HepG2 (cell line): Measurements from ENCODE around the gene XXYLT1. TPM values are rescaled to one million over a fixed set of nuclear protein-coding genes. Genes with fewer than 3 reads are reported as not detected.

Experiments used
- AGO2 ChIP-seq: fragments of 200-400 bp; formaldehyde crosslinking; optimal IDR thresholded peaks from 2 replicates; pipeline ENCODE3; 2017; ENCODE audit warnings: mild to moderate bottlenecking, low read depth, low read length, moderate library complexity
- MEIS2 ChIP-seq: sonication (generic); formaldehyde crosslinking; IDR thresholded peaks from 2 replicates; pipeline ENCODE4 v1.9.0; 2021; ENCODE audit warnings: mild to moderate bottlenecking, missing genetic modification reagents
- NR2F2 ChIP-seq: IDR thresholded peaks from 2 replicates; pipeline ENCODE4 v1.6.1; 2012; ENCODE audit warnings: low read depth, inconsistent platforms, borderline replicate concordance
- polyA plus RNA-seq, 8 experiments: library from polyadenylated mRNA; depleted of rRNA in 3 of 8; stranded (reverse) in 7 of 8; unstranded in 1 of 8; fragments of >200 nt; fragmentation: Illumina TruSeq in 4 of 8; extraction: Trizol in 4 of 8; gene quantifications; 2 replicates each; pipeline versions ENCODE4 v1.2.1 to v1.2.3, GENCODE V29; 2011 to 2016; ENCODE audit warnings: low read depth in 4 of 8, missing spikeins in 1 of 8, mixed read lengths in 1 of 8; ENCODE audit not compliant: insufficient read depth in 1 of 8
- total RNA-seq, 5 experiments: library from RNA; depleted of rRNA; stranded (reverse); fragments of >200 nt; fragmentation: Illumina TruSeq; extraction: Trizol; gene quantifications; 2 replicates each; pipeline ENCODE4 v1.2.3, GENCODE V29; 2016; ENCODE audit warnings: low read depth in 1 of 5
- TF ChIP-seq, protein P1 (sequence below): sonication (generic); formaldehyde crosslinking; IDR thresholded peaks from 2 replicates; pipeline ENCODE4 v1.4.0; 2020; ENCODE audit warnings: mild to moderate bottlenecking, missing genetic modification reagents
- TF ChIP-seq, protein P2 (sequence below): sonication (generic); formaldehyde crosslinking; IDR thresholded peaks from 2 replicates; pipeline ENCODE4 v1.4.0; 2020; ENCODE audit warnings: missing genetic modification reagents, mild to moderate bottlenecking, borderline replicate concordance
- TF ChIP-seq, protein P3 (sequence below): IDR thresholded peaks from 2 replicates; pipeline ENCODE4 v1.6.1; 2016; ENCODE audit warnings: low read depth, missing genetic modification reagents, missing compliant biosample characterization
- TF ChIP-seq, protein P4 (sequence below): sonication (generic); formaldehyde crosslinking; IDR thresholded peaks from 2 replicates; pipeline ENCODE4 v1.5.1; 2020; ENCODE audit warnings: missing genetic modification reagents, mild to moderate bottlenecking, borderline replicate concordance

XXYLT1 gene
- total and polyA plus RNA-seq, 2 of the 13 experiments (the other 11 are each of a cell fraction or from before 2014, with no cell fraction given), result 17.7 to 19.0 TPM

DNA sequence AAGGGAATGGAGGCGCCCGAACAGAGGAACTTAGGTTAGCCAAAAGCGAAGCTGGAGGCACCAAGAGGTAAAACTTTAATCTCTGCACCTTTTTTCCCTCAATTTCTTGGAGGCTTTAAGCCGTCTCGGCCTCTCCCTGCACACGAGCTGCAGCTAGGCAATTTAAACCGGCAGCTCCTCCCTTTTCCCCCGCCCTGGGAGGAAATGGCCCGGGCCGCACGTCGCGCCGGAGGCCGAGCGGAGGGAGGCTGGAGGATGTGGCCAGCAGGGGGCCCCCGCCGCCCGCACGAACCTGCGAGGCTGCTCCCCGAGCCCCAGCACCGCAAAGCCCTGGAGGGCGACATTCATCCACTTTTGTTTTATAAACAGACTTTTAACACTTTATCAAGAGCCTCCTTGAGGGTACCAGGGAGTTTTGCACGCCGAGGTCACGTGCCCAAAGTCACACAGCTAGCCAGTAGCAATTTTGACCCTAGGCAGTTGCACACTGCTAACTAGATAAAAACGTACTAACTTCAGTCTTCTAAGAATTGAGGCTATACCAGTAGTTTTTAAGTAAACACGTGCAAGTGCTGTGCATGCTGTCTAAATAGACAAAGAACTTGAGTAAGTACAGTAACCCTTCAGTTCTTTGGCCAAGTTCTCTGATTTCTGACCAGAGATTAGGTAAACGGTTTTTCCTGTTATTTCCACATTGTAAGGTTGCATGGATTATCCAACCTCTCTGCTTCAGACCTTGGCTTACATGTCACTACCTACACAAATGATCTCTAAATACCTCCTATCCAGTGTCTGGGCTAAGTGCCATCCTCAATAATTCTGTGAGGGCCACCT lies 668 bp upstream of the XXYLT1 start (continued):
- TF ChIP-seq, protein P1, sequence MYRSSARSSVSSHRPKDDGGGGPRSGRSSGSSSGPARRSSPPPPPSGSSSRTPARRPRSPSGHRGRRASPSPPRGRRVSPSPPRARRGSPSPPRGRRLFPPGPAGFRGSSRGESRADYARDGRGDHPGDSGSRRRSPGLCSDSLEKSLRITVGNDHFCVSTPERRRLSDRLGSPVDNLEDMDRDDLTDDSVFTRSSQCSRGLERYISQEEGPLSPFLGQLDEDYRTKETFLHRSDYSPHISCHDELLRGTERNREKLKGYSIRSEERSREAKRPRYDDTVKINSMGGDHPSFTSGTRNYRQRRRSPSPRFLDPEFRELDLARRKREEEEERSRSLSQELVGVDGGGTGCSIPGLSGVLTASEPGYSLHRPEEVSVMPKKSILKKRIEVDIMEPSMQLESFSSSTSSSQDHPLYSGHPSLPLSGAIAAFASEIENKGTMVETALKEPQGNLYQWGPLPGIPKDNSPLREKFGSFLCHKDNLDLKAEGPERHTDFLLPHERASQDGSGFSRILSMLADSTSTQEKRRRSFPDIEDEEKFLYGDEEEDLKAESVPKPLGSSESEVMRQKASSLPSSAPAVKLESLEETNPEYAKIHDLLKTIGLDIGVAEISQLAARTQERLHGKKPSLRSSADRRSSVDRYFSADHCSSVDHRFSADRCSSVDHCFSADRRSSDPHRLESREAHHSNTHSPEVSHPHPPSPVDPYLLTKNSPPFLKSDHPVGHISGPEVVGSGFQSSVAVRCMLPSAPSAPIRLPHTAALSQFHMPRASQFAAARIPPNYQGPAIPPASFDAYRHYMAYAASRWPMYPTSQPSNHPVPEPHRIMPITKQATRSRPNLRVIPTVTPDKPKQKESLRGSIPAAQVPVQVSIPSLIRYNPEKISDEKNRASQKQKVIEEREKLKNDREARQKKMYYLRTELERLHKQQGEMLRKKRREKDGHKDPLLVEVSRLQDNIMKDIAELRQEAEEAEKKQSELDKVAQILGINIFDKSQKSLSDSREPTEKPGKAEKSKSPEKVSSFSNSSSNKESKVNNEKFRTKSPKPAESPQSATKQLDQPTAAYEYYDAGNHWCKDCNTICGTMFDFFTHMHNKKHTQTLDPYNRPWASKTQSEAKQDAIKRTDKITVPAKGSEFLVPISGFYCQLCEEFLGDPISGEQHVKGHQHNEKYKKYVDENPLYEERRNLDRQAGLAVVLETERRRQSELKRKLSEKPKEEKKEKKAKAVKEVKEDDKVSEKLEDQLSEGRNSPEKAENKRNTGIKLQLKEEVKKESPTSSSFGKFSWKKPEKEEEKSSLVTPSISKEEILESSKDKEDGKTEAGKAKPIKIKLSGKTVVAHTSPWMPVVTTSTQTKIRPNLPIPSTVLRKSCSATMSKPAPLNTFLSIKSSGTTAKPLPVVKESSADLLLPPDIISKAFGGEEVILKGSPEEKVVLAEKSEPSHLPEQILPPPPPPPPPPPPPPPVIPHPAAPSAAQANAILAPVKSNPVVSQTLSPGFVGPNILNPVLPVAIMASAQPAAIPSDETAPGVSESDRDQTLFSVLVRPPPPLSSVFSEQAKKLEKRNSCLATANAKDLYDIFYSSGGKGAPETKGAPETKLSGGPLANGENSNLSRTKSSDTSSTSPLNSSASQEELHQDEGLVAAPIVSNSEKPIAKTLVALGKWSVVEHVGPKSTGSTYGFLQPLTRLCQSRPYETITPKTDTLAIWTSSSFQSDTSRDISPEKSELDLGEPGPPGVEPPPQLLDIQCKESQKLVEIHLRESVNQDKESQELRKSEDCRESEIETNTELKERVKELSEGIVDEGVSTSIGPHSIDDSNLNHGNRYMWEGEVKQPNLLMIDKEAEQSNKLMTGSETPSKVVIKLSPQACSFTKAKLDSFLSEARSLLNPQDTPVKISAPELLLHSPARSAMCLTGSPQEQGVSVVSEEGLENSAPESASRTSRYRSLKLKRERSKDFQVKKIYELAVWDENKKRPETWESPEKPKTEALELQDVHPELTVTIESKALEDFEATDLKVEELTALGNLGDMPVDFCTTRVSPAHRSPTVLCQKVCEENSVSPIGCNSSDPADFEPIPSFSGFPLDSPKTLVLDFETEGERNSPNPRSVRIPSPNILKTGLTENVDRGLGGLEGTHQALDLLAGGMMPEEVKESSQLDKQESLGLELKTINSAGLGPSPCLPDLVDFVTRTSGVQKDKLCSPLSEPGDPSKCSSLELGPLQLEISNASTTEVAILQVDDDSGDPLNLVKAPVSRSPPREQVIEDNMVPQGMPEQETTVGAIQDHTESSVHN (CRISPR knock-in tag), result 0 out of 2 replicates have a peak, but pooled peaks have one; percentile 37
- TF ChIP-seq, protein P2, sequence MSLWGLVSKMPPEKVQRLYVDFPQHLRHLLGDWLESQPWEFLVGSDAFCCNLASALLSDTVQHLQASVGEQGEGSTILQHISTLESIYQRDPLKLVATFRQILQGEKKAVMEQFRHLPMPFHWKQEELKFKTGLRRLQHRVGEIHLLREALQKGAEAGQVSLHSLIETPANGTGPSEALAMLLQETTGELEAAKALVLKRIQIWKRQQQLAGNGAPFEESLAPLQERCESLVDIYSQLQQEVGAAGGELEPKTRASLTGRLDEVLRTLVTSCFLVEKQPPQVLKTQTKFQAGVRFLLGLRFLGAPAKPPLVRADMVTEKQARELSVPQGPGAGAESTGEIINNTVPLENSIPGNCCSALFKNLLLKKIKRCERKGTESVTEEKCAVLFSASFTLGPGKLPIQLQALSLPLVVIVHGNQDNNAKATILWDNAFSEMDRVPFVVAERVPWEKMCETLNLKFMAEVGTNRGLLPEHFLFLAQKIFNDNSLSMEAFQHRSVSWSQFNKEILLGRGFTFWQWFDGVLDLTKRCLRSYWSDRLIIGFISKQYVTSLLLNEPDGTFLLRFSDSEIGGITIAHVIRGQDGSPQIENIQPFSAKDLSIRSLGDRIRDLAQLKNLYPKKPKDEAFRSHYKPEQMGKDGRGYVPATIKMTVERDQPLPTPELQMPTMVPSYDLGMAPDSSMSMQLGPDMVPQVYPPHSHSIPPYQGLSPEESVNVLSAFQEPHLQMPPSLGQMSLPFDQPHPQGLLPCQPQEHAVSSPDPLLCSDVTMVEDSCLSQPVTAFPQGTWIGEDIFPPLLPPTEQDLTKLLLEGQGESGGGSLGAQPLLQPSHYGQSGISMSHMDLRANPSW (CRISPR knock-in tag), result no peak
- TF ChIP-seq MEIS2 (peak; percentile 54; the same call in 1 of the 2 replicates), NR2F2 (no peak), AGO2 (no peak)
- TF ChIP-seq, protein P3, sequence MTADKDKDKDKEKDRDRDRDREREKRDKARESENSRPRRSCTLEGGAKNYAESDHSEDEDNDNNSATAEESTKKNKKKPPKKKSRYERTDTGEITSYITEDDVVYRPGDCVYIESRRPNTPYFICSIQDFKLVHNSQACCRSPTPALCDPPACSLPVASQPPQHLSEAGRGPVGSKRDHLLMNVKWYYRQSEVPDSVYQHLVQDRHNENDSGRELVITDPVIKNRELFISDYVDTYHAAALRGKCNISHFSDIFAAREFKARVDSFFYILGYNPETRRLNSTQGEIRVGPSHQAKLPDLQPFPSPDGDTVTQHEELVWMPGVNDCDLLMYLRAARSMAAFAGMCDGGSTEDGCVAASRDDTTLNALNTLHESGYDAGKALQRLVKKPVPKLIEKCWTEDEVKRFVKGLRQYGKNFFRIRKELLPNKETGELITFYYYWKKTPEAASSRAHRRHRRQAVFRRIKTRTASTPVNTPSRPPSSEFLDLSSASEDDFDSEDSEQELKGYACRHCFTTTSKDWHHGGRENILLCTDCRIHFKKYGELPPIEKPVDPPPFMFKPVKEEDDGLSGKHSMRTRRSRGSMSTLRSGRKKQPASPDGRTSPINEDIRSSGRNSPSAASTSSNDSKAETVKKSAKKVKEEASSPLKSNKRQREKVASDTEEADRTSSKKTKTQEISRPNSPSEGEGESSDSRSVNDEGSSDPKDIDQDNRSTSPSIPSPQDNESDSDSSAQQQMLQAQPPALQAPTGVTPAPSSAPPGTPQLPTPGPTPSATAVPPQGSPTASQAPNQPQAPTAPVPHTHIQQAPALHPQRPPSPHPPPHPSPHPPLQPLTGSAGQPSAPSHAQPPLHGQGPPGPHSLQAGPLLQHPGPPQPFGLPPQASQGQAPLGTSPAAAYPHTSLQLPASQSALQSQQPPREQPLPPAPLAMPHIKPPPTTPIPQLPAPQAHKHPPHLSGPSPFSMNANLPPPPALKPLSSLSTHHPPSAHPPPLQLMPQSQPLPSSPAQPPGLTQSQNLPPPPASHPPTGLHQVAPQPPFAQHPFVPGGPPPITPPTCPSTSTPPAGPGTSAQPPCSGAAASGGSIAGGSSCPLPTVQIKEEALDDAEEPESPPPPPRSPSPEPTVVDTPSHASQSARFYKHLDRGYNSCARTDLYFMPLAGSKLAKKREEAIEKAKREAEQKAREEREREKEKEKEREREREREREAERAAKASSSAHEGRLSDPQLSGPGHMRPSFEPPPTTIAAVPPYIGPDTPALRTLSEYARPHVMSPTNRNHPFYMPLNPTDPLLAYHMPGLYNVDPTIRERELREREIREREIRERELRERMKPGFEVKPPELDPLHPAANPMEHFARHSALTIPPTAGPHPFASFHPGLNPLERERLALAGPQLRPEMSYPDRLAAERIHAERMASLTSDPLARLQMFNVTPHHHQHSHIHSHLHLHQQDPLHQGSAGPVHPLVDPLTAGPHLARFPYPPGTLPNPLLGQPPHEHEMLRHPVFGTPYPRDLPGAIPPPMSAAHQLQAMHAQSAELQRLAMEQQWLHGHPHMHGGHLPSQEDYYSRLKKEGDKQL, result peak; percentile 45
- TF ChIP-seq, protein P4, sequence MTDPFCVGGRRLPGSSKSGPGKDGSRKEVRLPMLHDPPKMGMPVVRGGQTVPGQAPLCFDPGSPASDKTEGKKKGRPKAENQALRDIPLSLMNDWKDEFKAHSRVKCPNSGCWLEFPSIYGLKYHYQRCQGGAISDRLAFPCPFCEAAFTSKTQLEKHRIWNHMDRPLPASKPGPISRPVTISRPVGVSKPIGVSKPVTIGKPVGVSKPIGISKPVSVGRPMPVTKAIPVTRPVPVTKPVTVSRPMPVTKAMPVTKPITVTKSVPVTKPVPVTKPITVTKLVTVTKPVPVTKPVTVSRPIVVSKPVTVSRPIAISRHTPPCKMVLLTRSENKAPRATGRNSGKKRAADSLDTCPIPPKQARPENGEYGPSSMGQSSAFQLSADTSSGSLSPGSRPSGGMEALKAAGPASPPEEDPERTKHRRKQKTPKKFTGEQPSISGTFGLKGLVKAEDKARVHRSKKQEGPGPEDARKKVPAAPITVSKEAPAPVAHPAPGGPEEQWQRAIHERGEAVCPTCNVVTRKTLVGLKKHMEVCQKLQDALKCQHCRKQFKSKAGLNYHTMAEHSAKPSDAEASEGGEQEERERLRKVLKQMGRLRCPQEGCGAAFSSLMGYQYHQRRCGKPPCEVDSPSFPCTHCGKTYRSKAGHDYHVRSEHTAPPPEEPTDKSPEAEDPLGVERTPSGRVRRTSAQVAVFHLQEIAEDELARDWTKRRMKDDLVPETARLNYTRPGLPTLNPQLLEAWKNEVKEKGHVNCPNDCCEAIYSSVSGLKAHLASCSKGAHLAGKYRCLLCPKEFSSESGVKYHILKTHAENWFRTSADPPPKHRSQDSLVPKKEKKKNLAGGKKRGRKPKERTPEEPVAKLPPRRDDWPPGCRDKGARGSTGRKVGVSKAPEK (CRISPR knock-in tag), result no peak
